Measurements from ENCODE around the gene RBM33.

Gene RBM33

DNA sequence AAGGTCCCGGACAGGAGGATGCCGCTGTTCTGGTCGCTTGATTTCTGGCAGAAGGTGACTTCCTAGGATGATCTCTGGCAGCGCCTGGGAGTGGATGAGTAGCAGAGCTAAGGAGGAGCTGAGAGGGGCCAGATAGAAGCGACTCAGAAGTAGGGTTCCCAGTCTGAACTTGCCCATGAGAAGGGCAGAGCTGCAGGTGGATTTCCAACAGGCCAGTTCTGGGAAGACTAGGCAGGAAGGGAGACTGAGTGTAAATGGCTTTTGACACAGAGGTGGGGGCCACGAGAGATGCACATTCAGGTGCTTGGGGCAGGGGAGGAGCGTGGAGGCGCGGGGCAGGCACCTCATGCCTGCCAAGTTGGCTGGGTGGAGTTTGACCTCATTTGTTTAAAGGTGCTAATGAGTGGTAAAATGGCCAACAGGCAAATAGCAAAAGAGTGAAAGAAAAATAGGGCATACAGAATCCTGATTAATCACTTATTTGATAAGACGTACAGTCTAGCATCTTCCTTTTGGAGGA, 109.0 kb downstream of the RBM33 start:
- DNase-seq: no peak

DNA sequence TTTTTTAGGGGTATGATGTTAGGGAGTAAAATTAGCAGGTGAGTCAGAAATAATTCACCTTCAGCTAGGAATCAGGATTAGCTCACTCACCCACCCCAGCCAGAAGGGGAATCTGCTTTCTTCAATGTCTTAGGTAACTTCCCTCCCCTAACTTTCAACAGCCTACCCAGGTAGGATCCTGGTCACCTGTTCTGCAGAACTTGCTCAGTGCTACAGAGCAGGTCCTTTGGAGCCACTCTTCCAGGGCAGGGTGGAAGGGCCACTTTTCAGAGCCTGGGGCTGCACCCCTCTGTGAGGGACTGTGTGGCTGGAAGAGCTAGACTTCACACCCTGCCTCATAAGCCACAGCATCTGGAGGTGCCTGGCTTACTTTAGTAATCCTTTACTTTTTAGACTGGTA, 109.7 kb downstream of the RBM33 start:
- no peak for DNase-seq

DNA sequence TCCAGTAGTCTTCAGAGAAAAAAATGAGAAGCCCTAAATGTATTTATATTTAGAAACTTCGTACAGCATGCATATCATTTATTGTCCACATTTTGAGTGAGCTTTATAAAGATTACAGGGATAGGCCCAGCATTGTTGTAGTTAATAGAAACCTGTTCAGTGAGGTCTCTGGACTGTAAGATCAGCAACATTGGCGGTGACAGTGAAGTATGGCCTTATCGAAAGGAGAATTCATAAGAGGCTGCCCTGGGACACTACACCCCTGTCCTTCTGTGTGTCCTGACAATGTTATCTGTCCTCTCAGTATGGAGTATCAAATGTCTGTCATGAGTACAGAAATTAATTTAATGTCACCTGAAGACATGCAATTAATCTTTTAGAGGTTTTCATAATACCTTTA, 110.6 kb downstream of the RBM33 start:
- DNase-seq: no peak

DNA sequence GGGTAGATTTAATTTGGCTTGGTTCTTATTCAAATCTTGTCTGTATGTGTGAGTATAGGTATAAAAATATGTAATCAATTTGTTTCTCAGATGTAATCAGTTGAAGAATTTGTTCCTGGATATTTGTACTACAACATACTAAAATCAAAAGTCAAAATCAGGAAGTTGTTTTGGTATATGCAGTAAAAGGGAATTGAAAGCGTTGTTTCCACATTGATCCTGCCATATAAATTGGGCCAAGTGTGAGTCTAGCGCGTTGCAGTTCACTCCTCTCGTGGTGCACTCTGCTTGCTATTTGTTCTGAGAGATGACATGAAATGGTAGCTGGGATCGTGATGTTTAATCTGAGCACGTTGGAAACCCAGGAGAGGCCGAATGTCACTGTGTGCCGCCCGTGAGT, 111.9 kb downstream of the RBM33 start:
- DNase-seq: no peak

DNA sequence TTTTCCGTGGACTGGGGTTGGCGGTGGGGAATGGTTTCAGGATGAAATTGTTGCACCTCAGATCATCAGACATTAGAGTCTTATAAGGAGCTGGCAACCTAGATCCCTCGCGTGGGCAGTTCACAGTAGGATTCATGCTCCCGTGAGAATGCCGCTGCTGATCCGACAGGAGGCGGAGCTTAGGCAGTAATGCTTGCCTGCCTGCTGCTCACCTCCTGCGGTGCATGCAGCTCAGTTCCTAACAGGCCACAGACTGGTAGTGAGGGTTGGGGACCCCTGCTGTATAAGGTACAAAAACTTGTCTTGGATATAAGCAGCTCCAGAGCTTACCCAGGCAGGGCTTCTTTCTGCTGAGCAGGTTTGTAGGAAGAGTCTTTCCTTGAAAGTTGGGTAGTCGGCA, 113.9 kb downstream of the RBM33 start:
- DNase-seq: no peak

DNA sequence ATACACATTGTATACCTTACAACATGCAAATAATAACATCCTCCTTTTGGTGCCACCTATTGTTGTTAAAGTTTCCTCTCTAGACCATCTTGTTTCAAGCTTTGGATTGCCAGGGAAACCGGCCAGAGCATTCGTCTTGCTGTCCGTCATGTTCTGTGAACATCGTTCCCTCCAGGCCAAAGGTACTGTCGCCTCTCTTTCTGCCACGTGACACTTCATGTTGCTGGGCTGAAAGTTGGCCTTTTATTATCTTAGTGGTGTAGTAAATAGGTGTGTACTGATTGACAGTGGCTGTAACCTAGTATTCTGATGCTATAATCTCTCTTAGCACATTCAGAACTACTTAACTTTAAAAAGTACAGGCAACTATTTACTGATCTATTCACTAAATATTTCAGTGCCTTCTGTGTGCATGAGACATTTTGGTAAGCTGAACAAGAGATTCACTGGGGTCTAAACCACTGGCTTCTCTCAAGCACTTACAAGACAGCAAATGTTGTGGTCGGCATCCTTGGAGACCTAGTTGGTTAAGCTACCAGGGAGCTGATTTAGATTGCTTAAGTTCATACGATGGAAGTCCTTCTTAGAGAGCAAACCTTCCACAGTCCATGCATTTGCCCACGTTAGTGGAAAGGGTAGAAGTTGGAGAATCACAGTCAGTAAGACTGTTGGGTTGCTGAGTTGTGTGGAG, 115.4 kb downstream of the RBM33 start:
- no peak for DNase-seq

DNA sequence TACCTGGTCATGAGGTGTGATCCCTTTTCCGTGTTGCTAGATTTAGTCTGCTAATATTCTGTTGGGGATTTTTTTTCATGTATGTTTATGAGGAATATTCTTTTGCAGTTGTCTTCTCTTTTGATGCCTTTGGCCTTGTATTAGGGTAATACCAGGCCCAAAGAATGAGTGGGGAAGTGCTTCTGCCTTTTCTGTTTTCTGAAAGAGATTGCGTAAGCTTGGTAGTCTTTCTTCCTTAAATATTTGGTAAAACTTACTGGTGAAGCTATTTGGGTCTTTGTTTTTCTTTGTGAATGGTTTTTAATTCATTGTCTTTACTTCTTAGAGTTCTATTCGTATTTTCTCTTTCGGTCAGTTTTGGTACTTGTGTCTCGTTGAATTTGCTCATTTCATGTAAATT, 116.7 kb downstream of the RBM33 start:
- no peak for DNase-seq

DNA sequence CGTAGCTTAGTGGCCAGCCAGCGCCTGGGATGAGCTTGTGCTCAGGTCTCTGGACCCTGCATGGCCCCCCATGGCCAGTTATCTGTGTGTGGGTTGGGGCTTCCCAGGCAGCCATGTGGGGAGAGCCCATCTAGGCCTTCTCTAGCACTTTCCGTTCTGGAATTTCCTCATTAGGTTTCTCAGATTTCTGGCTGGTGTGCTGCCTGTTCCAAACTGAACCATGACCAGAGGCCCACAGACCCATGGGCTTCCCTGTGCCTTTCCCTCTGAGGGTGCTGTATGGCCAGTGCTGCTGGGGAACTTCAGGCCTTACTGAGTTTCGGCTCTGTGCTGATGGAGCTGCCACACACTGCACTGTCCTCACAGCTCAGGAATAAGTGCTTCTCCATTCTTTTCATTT, 117.6 kb downstream of the RBM33 start:
- DNase-seq: no peak

DNA sequence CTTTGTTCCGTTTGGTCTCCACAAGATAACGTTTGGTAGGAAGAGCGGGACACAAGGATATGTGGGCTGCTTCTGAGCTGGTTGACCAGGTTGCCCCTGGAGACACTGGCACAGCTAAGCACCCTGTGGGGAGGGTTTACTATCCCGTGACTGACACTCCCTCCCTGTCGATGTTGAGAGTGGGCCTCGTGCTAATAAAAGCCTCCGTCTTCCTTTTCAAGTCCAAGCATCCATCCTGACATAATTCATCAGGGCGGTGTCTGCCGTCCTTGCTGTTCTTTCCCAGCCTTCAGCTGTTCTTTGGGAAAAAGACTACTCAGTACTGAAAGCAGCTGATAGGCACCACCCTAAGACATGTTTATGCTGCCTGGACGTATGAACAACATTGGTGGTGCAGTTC, 118.2 kb downstream of the RBM33 start:
- no peak for DNase-seq

DNA sequence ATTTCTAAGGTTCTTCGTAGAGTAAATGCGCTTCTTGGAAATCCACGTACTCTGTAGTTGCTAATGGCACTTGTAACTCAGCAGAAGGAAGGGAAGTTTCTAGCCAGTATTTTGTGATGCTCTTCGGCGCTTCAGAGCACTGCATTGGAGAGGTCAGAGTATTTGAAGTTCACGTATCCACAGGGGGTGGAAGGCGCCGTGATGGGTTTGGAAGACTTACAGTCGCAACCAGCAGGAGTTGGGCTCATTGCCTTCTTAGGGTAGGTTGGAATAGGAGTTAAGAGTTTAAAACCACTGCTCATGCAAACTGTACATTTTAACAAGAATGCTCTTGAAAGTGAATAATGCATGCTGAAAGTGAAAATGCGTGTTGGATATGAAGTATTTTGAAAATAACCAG, 118.7 kb downstream of the RBM33 start:
- DNase-seq: no peak

DNA sequence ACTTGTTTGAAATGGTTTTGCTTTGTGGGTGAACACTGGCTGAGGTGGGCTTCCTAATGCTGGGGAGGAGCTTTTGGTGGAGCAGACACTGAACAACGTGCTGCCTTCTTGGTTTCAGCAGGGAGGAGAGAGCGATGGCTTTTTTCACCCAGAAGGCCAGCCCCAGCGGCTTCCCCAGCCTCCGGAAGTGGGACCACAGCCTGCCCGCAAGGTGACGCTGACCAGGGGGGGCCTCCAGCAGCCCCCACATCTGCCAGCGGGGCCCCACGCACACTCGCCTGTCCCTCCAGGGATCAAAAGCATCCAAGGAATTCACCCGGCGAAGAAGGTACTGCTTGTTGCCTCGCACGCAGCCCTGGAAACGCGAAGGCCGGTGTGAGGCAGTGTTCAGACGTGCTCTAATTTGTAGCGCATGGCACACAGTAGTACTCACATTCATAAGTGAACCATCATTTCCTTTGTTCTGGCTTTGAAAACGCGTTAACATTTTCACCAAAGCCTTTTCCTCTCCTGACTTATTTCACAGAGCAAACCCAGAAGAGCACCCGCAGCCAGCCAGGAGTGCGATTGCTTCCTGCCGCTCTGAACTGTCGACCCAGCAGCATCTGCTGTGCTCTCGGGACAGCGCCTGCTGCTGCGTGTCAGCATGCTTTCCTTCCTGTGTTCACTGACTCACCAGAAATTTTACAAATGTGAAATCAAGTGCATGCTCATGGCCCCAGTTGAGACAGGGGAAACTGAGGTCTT, 119.4 kb downstream of the RBM33 start:
- DNase-seq: no peak

DNA sequence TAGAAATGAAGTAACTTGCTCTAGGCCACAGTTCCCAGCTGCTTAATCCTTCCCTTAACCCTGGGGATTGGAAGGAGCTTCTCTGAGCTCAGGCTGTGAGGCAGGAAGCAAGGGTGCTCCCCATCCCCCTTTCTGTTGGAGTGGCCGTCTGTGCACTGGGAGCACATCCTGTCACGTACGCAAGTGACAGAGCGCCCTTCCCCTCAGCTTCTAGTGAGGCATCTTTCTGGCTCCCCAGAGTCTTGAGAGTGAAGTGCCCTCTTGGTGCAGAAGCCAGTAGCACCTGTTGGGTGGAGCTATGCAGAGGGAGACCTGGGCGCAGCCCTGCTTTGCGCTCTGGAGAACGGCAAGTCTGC, 120.0 kb downstream of the RBM33 start:
- DNase-seq: no peak

DNA sequence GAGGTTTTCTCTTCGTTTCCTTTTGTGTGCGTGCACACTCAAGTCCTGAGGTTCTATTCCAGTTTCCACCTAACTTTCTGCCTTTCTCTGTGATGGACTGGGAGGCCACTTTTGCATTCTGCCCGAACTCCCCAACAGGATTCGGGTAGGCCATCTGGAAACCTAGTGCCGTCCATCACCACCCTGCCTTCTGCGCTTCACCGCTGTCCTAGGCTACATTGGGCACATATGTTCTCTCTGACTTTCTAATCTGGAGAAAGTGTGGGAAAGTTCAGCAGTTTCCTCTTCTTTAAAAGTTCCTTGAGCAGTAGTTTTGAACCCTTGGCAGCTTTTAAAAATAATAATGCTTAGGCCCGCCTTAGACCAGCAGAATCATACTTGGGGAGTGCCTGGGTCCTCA, 121.0 kb downstream of the RBM33 start:
- no peak for DNase-seq

DNA sequence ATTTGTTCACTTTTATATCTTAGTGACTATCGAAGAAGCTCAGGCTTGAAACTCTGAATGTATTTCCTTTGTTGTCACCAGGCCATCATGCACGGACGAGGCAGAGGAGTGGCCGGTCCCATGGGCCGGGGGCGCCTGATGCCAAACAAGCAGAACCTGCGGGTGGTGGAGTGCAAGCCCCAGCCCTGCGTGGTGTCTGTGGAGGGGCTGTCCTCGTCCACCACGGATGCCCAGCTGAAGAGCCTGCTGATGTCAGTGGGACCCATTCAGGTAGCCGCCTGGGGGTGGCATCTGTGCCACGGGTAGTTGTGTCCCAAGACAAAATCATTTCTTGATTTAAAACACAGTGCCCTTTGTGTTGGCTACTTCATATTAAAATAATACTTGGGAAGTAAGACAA, 121.9 kb downstream of the RBM33 start:
- no peak for DNase-seq

DNA sequence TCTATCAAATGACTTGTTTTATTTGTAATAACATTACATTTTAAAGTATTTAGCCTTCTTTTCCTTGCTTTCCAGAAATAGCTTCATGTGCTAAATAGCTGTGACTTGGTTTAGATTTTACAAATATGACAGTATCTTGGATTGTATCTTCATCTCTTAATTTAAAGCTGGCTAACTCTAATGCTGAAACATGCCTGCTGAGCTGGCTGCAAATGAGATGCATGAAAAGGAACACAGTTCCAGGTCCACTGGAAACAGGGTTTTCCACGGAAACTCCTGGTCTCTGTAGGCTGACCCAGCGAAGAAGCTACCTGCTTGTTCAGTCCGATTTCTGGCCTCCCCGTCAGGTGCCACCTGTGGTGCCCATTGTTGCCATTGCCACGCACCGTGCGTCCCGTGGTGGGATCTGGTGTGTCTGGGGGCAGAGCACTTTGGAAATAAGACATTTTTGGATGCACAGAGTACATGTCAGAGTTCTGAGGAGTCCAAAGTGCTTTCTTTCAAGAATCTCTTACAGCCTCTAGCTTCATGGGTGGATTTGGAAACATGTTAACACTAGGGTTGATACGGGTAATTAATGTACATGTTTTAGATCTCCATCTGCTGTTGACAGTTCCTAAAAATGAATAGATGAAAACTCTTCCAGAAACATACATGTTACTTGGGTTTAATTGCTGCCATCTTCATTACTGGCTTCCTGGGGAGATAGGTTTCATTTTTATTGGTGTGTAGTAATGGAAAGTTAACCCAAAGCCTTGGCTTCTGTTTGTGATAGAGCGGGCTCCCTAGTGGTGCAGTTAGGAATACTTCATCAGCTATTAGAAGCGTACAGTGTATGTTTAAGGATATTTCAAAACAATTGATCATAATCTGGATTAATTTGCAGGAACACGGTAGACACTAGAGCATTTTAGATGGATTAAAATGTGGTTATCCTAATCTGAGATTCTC, 122.8 kb downstream of the RBM33 start:
- DNase-seq: no peak

DNA sequence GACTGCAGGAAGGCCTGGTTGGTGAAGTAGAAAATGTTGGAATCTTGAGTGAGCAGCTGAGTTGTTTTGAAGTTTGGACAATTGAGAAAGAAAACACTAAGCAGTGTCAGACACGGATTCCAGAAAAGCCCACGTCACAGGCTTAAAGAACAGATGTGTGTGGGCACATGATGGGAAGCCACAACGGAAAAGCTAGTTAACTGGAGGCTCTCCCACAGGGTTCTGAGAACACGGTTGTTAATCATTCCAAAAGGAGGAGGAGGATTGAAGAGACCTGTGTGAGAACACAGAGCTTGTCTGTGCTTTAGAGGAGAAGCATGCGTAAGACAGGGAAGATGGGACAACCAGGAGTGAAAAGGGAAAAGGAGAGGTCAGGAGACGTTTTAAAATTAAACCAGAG, 125.2 kb downstream of the RBM33 start:
- DNase-seq: no peak

DNA sequence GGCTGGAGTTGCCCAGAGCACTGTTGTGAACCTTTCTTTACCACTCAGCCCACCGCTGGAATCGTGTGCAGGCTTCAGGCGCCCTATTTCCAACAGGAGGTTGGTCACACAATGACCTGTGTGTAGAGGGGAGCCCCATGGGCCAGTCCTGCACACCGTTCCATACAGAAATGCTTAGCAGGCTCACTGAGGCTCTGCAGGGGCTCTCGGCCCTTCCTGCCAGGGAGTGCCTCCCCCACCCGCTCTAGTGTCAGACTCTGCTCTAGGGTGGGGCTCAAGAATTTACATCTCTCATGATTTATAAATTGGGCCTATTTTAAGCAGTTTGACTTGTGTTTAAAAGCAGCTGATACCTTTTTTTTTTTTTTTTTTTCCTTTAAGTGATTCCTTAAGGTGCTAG, 125.8 kb downstream of the RBM33 start:
- no peak for DNase-seq

DNA sequence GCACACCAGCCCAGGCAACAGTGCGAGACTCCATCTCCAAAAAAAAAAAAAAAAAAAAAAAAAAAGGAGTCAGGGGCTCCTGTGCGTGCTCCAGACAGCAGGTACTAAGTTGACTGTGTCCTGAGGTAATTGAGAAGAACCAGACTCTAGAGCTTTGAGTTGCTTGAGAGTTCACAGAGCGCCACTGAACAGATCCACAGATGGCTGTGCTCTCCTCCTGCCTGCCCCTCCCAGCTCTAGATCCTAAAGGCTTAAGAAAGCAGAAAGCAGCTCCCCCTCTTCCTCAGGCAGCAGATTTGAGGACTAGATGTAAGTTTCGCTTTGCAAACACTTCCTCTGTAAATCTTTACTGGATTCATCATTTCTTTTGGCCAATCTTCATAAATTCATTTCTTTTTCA, 129.1 kb downstream of the RBM33 start:
- DNase-seq: peak in 1 of 2 experiments; percentile 21

DNA sequence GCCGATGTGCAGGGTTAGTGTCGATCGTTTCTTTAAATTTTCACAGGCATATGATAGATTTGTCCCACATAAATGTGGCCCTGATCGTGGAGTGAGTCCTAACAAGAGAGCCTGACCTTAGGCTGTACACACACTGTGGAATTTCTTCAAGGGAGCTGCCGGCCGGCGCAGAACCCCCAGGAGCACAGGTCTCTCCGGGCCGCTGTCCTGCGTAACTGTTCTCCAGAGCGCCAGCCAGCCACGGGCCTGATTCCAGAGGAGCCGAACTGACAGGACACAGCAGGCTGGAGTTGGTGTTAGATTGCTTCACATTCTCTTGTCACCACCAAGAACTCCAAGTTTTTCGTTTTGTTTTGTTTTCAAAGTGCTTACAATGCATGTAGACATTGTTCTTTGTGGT, 130.5 kb downstream of the RBM33 start:
- no peak for DNase-seq

DNA sequence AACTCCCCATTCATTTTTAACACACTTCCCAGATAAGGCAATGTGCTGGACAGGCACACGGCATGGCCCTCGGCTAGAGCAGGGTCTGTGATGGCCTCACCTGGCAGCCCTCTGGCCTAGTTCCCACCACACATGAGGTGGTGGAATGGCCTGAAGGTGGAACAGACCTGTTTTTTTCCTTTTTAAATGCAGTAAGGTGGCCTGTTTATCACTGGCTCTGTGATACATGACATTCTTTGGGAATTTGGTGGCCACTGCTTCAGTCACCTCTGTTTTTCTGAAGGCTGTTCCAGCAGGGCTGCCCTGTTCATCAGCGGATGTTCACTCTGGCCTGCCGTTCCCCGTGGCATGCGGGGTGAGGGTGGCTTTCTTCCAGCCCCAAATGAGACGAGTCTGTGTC, 131.2 kb downstream of the RBM33 start:
- no peak for DNase-seq

DNA sequence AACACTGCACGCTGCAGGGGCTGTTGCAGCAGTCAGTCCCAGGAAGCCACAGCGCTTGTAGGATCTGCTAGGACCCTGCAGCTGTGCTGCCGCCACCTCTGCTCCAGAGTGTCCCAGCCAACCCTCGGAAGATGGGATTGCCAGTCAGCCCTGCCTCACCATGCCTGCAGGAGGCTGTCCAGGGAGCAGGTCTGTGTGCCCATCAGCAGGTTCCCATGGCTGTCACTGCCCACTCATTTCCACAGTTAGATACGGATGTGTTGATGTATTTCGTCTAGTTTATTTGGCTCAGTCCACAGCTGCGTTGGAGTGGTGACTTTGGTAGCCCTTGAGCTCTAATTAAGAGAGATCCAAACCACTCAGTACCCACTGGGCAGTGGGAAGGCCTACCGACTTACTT, 132.1 kb downstream of the RBM33 start:
- no peak for DNase-seq

DNA sequence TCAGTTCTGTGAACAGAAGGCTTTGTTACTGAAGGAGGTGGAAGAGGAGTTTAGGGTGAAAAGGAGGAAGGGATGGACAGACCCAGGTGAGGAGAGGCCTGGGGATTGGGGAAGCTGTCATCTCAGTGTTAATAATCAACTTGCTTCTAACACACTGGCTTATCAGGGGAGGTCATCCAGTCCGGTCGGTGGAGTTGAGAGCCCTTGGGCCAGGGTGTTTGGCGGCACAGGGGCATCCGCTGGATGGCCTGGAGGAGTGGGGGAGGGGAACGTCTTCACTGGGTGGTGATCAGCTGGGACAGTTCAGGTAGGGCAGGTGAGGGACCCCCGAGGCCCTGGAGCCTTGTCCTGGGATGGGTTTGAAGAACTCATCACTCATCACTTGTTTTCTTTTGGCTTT, 133.9 kb downstream of the RBM33 start:
- DNase-seq: no peak

DNA sequence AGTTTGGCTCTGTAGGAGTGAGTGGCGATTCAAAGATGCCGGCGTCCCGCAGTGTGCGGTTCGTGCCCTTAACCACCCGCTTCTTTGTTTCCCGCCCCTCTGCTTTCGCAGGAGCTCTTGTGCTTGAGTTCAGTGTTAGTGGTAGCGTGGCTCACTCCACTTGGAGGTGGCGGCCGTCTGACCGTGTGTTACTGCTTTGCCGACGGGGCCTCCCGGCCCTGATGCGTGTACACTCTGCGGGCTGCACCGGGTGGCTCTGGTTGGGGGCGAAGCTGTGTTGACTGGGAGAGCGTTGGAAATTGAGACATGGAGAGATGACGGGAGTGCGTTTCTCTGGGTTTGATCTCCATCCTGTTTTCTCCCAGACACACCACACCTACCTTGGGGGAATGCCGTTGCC, 136.4 kb downstream of the RBM33 start:
- DNase-seq: no peak

DNA sequence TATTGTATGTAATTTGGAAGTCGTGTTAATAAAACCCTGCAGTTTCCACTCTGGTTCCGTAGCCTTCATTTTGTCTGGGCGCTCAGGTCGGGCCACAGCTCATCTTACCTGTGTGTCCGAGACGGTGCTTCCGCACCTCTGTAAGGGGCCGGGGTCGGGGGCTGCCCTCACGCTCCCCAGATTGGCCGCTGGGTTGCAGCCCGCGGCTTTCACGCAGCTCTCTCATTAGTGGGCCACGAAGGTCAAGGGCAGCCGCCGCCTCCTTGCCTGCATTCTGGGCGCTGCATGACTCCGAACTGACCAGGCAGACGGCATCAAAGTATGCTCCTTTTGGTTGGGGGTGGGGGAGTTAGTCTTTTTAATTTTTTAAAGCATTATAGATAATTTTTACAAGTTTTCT, 137.0 kb downstream of the RBM33 start:
- DNase-seq: no peak

Data from NCI-H524 (cell line).